Measurements from ENCODE around the gene HELZ. TPM values are rescaled to one million over a fixed set of nuclear protein-coding genes. Genes with fewer than 3 reads are reported as not detected.
A peak's percentile ranks its signal among the peaks of the same experiment; 100 is the strongest.
"Not testable (repeated sequence)": the region's sequence is repeated elsewhere in the genome, so short reads cannot be mapped to it uniquely, and the experiment has no call there.

Gene HELZ
- total RNA-seq, 6 donors from 2014 or later, result 52.1 to 166 (median 60.8) TPM

GRCh38 chr17:67289181-67289876 is 44.3 kb upstream of the HELZ start:
- Histone ChIP-seq H3K27ac (no peak overlapping the region), H3K27me3 (no peaks in the 10 kb centered on the region), H3K9me3 (no peaks in the 10 kb centered on the region), H3K4me1 (peaks cover 5 to 19% (median 14%) of the 10 kb centered on the region in 4 donors), H3K36me3 (no peaks in the 10 kb centered on the region), H3K4me3 (peak overlapping the region in 1 of 4 donors; percentile 8)
- ATAC-seq (ENCODE audit: low FRiP score in 2 of 2) (peak; percentile 75 to 81), DNase-seq (peak in 1 of 2 donors; percentile 41)
- 8 to 18% methylated on average over 13 to 14 of the region's 14 CpGs for WGBS, 2 donors
- TF ChIP-seq POLR2AphosphoS5 (IDR thresholded peaks at IDR 0.05), result no peak
- TF ChIP-seq CTCF (IDR thresholded peaks at IDR 0.05), result no peak
- no peak for TF ChIP-seq EP300 (IDR thresholded peaks at IDR 0.05)
- no peak for TF ChIP-seq POLR2A (IDR thresholded peaks at IDR 0.05)

- H3K4me1 ChIP-seq, result peaks cover 0 to 13% (median 11%) of the 10 kb centered on the region in 4 donors
- 62 to 72% methylated on average over 3 of the region's 3 CpGs for WGBS, 2 donors
- not testable (repeated sequence) for H3K9me3 ChIP-seq; H3K27me3 ChIP-seq; DNase-seq; H3K36me3 ChIP-seq; H3K27ac ChIP-seq; H3K4me3 ChIP-seq; ATAC-seq (ENCODE audit: low FRiP score in 2 of 2)
Observed at GRCh38 chr17:67286826-67287225, 41.8 kb upstream of the HELZ start.

GRCh38 chr17:67285360-67285759 is 40.4 kb upstream of the HELZ start:
- Histone ChIP-seq H3K4me3 (no peak overlapping the region), H3K36me3 (no peaks in the 10 kb centered on the region), H3K9me3 (no peaks in the 10 kb centered on the region), H3K27ac (no peak overlapping the region), H3K4me1 (peaks cover 0 to 12% (median 8%) of the 10 kb centered on the region in 4 donors), H3K27me3 (no peaks in the 10 kb centered on the region)
- DNase-seq (no peak), ATAC-seq (ENCODE audit: low FRiP score in 2 of 2) (no peak)
- 76 to 84% methylated on average over 1 of the region's 1 CpG for WGBS, 2 donors
- TF ChIP-seq POLR2A (IDR thresholded peaks at IDR 0.05), result no peak

GRCh38 chr17:67283731-67284516 is 38.9 kb upstream of the HELZ start:
- no peaks in the 10 kb centered on the region for H3K27me3 ChIP-seq
- 82 to 87% methylated on average over 5 of the region's 5 CpGs for WGBS, 2 donors
- DNase-seq (no peak), ATAC-seq (ENCODE audit: low FRiP score in 2 of 2) (no peak)
- no peak for TF ChIP-seq CTCF (IDR thresholded peaks at IDR 0.05)
- TF ChIP-seq POLR2A (IDR thresholded peaks at IDR 0.05), result no peak
- no peak for TF ChIP-seq POLR2AphosphoS5 (IDR thresholded peaks at IDR 0.05)
- TF ChIP-seq EP300 (IDR thresholded peaks at IDR 0.05), result no peak
- no peak overlapping the region for H3K4me3 ChIP-seq
- peaks cover 0 to 1% (median 0%) of the 10 kb centered on the region in 4 donors for H3K4me1 ChIP-seq
- no peaks in the 10 kb centered on the region for H3K36me3 ChIP-seq
- H3K27ac ChIP-seq, result no peak overlapping the region
- no peaks in the 10 kb centered on the region for H3K9me3 ChIP-seq

- DNase-seq (no peak), ATAC-seq (ENCODE audit: low FRiP score in 2 of 2) (no peak)
- Histone ChIP-seq H3K9me3 (no peaks in the 10 kb centered on the region), H3K36me3 (no peaks in the 10 kb centered on the region), H3K4me1 (no peaks in the 10 kb centered on the region), H3K27me3 (no peaks in the 10 kb centered on the region), H3K4me3 (no peak overlapping the region), H3K27ac (no peak overlapping the region)
- TF ChIP-seq CTCF (IDR thresholded peaks at IDR 0.05) (no peak), POLR2AphosphoS5 (IDR thresholded peaks at IDR 0.05) (no peak), POLR2A (IDR thresholded peaks at IDR 0.05) (no peak)
- 71 to 84% methylated on average over 8 of the region's 8 CpGs for WGBS, 2 donors
Observed at GRCh38 chr17:67281743-67282142, 36.7 kb upstream of the HELZ start.
